Measurements from ENCODE around the gene TOPAZ1.

GRCh38 chr3:44342176-44342790, 100.6 kb downstream of the TOPAZ1 start:
- TF ChIP-seq CTCF (IDR thresholded peaks at IDR 0.05; ENCODE audit: insufficient read depth, low read length, poor library complexity, severe bottlenecking): no peak
- no peak for TF ChIP-seq EZH2phosphoT487 (conservative IDR thresholded peaks at IDR 0.05; ENCODE audit: low read length)

Measured in SU-DHL-6 (cell line).